Forelimb muscle (tissue), 1 donor: ENCODE results near the gene TNFRSF8. TPM values are rescaled to one million over a fixed set of nuclear protein-coding genes. Genes with fewer than 3 reads are reported as not detected.

Experiments used
- DNase-seq: peaks from one replicate; pipeline ENCODE4 v3.0.0-alpha.2; 2013; ENCODE audit warnings: low read depth
- polyA plus RNA-seq: library from polyadenylated mRNA; unstranded; fragments of 120-200 nt; gene quantifications from one replicate; pipeline ENCODE4 v1.2.1, GENCODE V29; 2013; ENCODE audit not compliant: insufficient read length

The TNFRSF8 gene
- polyA plus RNA-seq, 1 donor, result 0.22 TPM

GRCh38 chr1:12140515-12141162 lies 77.5 kb downstream of the TNFRSF8 start:
- no peak for DNase-seq

- no peak for DNase-seq
Observed at GRCh38 chr1:12141163-12141850, 78.2 kb downstream of the TNFRSF8 start.

- no peak for DNase-seq
Observed at GRCh38 chr1:12142141-12142823, 79.2 kb downstream of the TNFRSF8 start.

GRCh38 chr1:12142891-12143630 lies 80.0 kb downstream of the TNFRSF8 start:
- DNase-seq, result no peak

- no peak for DNase-seq
Observed at GRCh38 chr1:12143631-12144155, 80.6 kb downstream of the TNFRSF8 start.

- no peak for DNase-seq
Observed at GRCh38 chr1:12144236-12144635, 81.1 kb downstream of the TNFRSF8 start.

GRCh38 chr1:12144969-12145368 lies 81.9 kb downstream of the TNFRSF8 start:
- DNase-seq, result no peak

GRCh38 chr1:12145616-12146342 lies 82.7 kb downstream of the TNFRSF8 start:
- no peak for DNase-seq

- no peak for DNase-seq
Observed at GRCh38 chr1:12146343-12147112, 83.4 kb downstream of the TNFRSF8 start.

GRCh38 chr1:12147201-12147701 lies 84.1 kb downstream of the TNFRSF8 start:
- no peak for DNase-seq

GRCh38 chr1:12148160-12148957 lies 85.3 kb downstream of the TNFRSF8 start:
- no peak for DNase-seq

GRCh38 chr1:12148958-12149790 lies 86.1 kb downstream of the TNFRSF8 start:
- no peak for DNase-seq

GRCh38 chr1:12149791-12150175 lies 86.7 kb downstream of the TNFRSF8 start:
- no peak for DNase-seq

GRCh38 chr1:12150456-12151200 lies 87.5 kb downstream of the TNFRSF8 start:
- DNase-seq, result no peak

- DNase-seq, result no peak
Observed at GRCh38 chr1:12151465-12151864, 88.4 kb downstream of the TNFRSF8 start.

GRCh38 chr1:12152113-12152891 lies 89.2 kb downstream of the TNFRSF8 start:
- no peak for DNase-seq

- DNase-seq, result no peak
Observed at GRCh38 chr1:12153181-12153785, 90.2 kb downstream of the TNFRSF8 start.
